Body of pancreas (tissue), 4 donors: ENCODE results near the gene POU2AF1.

ENCODE experiments used
- POLR2A ChIP-seq, 3 donors: fragments of 450-650 bp; IDR thresholded peaks; one replicate each; pipeline ENCODE4 v1.6.1; 2016; ENCODE audit warnings: antibody characterized with exemption in 3 of 3, mild to moderate bottlenecking in 2 of 3
- TF ChIP-seq, protein P1 (sequence below), 7 experiments: fragments of 450-650 bp in 4 of 7; fragments of 200-600 bp in 3 of 7; sonication (generic) in 3 of 7; IDR thresholded peaks; one replicate each; pipeline ENCODE4 v1.5.1; 2016 to 2019; ENCODE audit warnings: antibody characterized with exemption in 7 of 7

DNA sequence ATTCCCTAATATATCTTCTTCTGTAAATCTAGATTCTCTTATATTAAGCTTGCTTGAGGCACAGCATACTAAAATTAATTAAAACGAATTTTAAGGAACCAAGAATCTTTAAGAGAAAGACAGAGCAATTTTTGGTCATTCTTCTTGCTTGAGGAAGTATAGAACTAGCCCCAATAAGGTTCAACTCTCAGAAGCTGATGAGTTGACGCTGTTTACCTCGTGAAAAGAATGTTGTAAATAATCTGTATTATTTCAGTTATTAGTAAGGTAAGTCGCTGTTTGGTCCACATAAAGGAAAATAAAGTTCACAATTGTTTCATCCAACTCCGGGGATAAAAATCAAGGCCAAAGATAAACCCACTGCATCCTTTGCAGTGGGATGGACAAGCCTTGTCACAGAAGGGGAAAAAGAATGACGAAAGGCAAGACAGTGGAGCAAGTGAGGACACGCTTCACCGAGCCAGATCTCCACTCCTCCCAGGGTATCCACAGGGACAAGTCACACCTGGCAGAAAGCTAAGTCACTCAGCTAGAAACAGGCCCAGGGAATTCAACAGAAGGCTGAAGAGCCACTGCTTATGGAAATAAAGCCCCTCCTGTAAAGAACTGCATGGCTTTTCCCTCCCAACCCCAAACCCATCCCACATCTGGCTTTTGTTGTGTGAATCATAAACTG is 752 bp downstream of the POU2AF1 start:
- TF ChIP-seq, protein P1, sequence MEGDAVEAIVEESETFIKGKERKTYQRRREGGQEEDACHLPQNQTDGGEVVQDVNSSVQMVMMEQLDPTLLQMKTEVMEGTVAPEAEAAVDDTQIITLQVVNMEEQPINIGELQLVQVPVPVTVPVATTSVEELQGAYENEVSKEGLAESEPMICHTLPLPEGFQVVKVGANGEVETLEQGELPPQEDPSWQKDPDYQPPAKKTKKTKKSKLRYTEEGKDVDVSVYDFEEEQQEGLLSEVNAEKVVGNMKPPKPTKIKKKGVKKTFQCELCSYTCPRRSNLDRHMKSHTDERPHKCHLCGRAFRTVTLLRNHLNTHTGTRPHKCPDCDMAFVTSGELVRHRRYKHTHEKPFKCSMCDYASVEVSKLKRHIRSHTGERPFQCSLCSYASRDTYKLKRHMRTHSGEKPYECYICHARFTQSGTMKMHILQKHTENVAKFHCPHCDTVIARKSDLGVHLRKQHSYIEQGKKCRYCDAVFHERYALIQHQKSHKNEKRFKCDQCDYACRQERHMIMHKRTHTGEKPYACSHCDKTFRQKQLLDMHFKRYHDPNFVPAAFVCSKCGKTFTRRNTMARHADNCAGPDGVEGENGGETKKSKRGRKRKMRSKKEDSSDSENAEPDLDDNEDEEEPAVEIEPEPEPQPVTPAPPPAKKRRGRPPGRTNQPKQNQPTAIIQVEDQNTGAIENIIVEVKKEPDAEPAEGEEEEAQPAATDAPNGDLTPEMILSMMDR (IDR thresholded peaks at IDR 0.05): no peak
- TF ChIP-seq POLR2A (IDR thresholded peaks at IDR 0.05): no peak
